ENCODE data around the gene NAV1.

DNA sequence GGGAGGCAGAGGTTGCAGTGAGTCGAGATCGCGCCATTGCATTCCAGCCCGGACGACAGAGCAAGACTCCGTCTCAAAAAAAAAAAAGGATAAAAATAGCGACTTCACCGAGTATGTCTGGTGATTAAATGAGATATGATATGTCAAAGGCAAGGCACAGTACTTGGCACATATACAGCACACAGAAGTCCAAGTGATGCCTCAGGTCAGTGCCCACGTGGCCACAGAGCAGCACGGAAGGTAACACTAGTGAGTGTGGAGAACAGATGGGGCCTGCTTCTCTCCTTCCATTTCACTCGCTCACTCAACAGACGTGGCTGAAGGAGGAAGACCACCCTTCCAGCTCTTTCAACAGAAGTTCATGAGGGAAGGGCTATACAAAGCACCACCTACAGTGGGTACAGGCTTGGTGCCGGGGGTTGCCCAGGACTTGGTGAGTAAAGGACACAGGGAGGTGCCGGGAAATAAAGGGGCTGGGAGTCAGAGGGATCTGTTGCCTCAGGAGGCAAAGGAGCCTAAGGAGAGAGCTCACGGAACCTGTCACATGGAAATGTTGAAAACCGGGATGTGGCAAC, 40.9 kb upstream of the NAV1 start:
- TF ChIP-seq ELF4 (IDR thresholded peaks at IDR 0.05) (no peak), BHLHE40 (IDR thresholded peaks at IDR 0.05; ENCODE audit: borderline replicate concordance) (no peak), FOXA1 (IDR thresholded peaks at IDR 0.05) (no peak), ZNF384 (IDR thresholded peaks at IDR 0.05) (no peak), SUZ12 (IDR thresholded peaks at IDR 0.05) (no peak), CTBP1 (IDR thresholded peaks at IDR 0.05; ENCODE audit: borderline replicate concordance) (no peak), L3MBTL2 (conservative IDR thresholded peaks at IDR 0.05) (no peak), FOXM1 (IDR thresholded peaks at IDR 0.05; ENCODE audit: borderline replicate concordance) (no peak), TARDBP (IDR thresholded peaks at IDR 0.05) (no peak), LEF1 (IDR thresholded peaks at IDR 0.05; ENCODE audit: borderline replicate concordance) (no peak)
